Upper lobe of left lung (tissue), 6 donors: Measurements from ENCODE around the gene POLG. TPM values are rescaled to one million over a fixed set of nuclear protein-coding genes. Genes with fewer than 3 reads are reported as not detected.

ENCODE experiments used
- ATAC-seq, 2 donors: fragments of 200-7000 bp; cut with Tn5 transposase; one replicate each; pipeline ENCODE4 v1.9.1; 2022; ENCODE audit warnings: mild to moderate bottlenecking in 2 of 2, moderate library complexity in 2 of 2; ENCODE audit not compliant: low FRiP score in 2 of 2
- DNase-seq, 2 donors: peaks; one replicate each; pipeline ENCODE4 v3.0.0-alpha.2; 2019 to 2020
- H3K27ac ChIP-seq, 4 donors: fragments of 200-600 bp; sonication (generic); one replicate each; pipeline ENCODE4 v1.5.1; 2016 to 2019
- H3K27me3 ChIP-seq, 4 donors: fragments of 200-600 bp; sonication (generic); one replicate each; pipeline ENCODE4 v1.5.1; 2017 to 2019
- H3K36me3 ChIP-seq, 4 donors: fragments of 200-600 bp; sonication (generic); one replicate each; pipeline ENCODE4 v1.5.1; 2016 to 2019
- H3K4me1 ChIP-seq, 4 donors: fragments of 200-600 bp; sonication (generic); one replicate each; pipeline ENCODE4 v1.5.1; 2018 to 2019
- H3K4me3 ChIP-seq, 4 donors: fragments of 200-600 bp; sonication (generic); one replicate each; pipeline ENCODE4 v1.5.1; 2017 to 2019; ENCODE audit warnings: mild to moderate bottlenecking in 2 of 4, moderate library complexity in 1 of 4
- H3K9me3 ChIP-seq, 4 donors: fragments of 200-600 bp; sonication (generic); one replicate each; pipeline ENCODE4 v1.5.1; 2018 to 2019
- EP300 ChIP-seq, 4 donors: sonication (generic); formaldehyde crosslinking; IDR thresholded peaks; one replicate each; pipeline ENCODE4 v1.5.1; 2017; ENCODE audit warnings: antibody characterized with exemption in 4 of 4, control low read depth in 2 of 4
- POLR2A ChIP-seq, 4 donors: fragments of 450-650 bp; IDR thresholded peaks; one replicate each; pipeline ENCODE4 v1.5.1; 2016 to 2017; ENCODE audit warnings: antibody characterized with exemption in 4 of 4, mild to moderate bottlenecking in 2 of 4
- POLR2AphosphoS5 ChIP-seq, 2 donors: sonication (generic); formaldehyde crosslinking; IDR thresholded peaks; one replicate each; pipeline ENCODE4 v1.5.1; 2017; ENCODE audit warnings: antibody characterized with exemption in 2 of 2
- WGBS, 2 donors: methylation state at CpG; one replicate each; pipeline ENCODE4 v1.1.5; 2017 to 2018; 5-methylcytosine and 5-hydroxymethylcytosine counted together
- total RNA-seq, 6 donors: library from RNA; depleted of rRNA in 4 of 6; stranded (reverse); fragments of >200 nt in 4 of 6; gene quantifications; one replicate each; pipeline versions ENCODE4 v1.1.0 to v1.2.1, GENCODE V29; 2016 to 2021
- TF ChIP-seq, protein P1 (sequence below), 6 experiments: fragments of 450-650 bp in 4 of 6; fragments of 200-600 bp in 2 of 6; sonication (generic) in 2 of 6; IDR thresholded peaks; one replicate each; pipeline ENCODE4 v1.5.1; 2016 to 2019; ENCODE audit warnings: antibody characterized with exemption in 6 of 6
- donor health status: DM: no; HTN: no; CAD: no; lungs with moderate emphysema.
- donor health status: DM: no; HTN: yes; CAD: no; lungs with severe emphysema.

POLG gene
- total RNA-seq, 6 donors from 2014 or later = 58.3 to 185 (median 75.0) TPM

DNA sequence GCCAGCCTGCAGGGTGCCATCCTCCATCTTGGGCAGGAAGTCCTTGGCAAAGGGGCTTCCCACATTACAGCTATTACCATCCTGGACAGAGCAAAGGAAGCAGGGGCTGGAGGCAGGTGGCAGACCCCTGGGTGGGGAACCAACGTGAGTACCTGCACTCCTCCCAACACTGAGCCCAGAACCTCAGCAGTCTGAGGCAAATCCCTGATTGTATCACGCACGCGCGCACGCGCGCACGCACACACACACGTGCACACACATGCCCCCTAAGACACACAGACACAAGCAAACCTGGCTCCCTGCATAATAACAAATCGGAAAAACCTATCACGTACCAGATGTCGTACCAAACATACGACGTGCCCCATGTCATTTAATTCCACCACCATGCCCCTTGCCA lies 11.8 kb downstream of the POLG start:
- Histone ChIP-seq H3K4me3 (no peak overlapping the region), H3K27me3 (no peaks in the 10 kb centered on the region), H3K9me3 (no peaks in the 10 kb centered on the region), H3K36me3 (peaks cover 60 to 100% (median 97%) of the 10 kb centered on the region in 4 donors), H3K4me1 (no peaks in the 10 kb centered on the region), H3K27ac (no peak overlapping the region)
- 92% methylated on average over 15 of the region's 15 CpGs for WGBS, 2 donors
- TF ChIP-seq, protein P1, sequence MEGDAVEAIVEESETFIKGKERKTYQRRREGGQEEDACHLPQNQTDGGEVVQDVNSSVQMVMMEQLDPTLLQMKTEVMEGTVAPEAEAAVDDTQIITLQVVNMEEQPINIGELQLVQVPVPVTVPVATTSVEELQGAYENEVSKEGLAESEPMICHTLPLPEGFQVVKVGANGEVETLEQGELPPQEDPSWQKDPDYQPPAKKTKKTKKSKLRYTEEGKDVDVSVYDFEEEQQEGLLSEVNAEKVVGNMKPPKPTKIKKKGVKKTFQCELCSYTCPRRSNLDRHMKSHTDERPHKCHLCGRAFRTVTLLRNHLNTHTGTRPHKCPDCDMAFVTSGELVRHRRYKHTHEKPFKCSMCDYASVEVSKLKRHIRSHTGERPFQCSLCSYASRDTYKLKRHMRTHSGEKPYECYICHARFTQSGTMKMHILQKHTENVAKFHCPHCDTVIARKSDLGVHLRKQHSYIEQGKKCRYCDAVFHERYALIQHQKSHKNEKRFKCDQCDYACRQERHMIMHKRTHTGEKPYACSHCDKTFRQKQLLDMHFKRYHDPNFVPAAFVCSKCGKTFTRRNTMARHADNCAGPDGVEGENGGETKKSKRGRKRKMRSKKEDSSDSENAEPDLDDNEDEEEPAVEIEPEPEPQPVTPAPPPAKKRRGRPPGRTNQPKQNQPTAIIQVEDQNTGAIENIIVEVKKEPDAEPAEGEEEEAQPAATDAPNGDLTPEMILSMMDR (IDR thresholded peaks at IDR 0.05) = no peak
- TF ChIP-seq POLR2AphosphoS5 (IDR thresholded peaks at IDR 0.05) (no peak), POLR2A (IDR thresholded peaks at IDR 0.05) (no peak), EP300 (IDR thresholded peaks at IDR 0.05) (no peak)
- no peak for ATAC-seq
- DNase-seq = peak in 1 of 2 donors; percentile 71

DNA sequence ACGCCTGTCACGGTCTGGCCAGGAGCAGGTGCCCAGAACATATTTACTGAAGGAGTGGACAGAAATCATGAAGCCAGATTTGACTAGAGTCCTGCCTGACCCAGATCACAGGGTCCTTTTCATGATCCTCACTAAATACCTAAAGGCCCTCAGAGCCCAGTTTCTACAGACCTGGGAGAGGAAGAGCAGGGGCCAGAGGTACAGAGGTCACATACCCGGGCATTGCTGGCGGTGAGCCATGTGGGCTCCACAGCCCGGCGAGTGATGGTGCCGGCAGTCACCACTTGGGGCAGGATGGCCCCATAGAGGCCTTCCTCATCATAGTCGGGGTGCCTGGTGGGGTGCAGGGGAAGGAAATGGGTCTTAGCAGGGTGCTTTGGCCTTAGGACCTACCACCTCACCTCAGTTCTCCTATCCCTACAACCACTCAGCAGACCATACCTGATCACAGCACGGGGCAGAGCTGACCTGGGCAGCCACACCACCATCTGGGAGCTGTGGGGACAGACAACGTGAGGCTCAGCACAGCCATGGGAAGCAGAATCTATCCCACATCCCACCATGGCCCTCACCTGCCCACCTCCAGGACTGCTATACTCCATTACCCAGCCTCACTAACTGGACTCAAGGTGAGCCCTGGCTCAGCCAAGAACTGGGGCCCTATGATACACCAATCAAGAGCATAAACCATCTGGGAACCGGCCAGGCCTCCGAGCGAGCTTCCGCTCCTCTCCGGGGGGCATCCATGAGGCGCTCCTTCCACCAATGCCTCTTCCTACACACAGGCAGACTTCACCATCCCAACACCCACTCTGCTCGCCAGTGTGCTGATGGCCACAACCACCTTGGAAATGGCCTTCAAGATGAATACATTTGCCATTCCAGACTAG lies 12.9 kb downstream of the POLG start:
- no peak overlapping the region for H3K4me3 ChIP-seq
- H3K36me3 ChIP-seq = peaks cover 64 to 100% (median 97%) of the 10 kb centered on the region in 4 donors
- H3K27me3 ChIP-seq = no peaks in the 10 kb centered on the region
- 89% methylated on average over 12 to 16 of the region's 17 CpGs for WGBS, 2 donors
- DNase-seq (no peak), ATAC-seq (no peak)
- TF ChIP-seq POLR2AphosphoS5 (IDR thresholded peaks at IDR 0.05) (no peak), POLR2A (IDR thresholded peaks at IDR 0.05) (no peak), EP300 (IDR thresholded peaks at IDR 0.05) (no peak)
- TF ChIP-seq, protein P1 (IDR thresholded peaks at IDR 0.05) = no peak
- no peak overlapping the region for H3K27ac ChIP-seq
- H3K9me3 ChIP-seq = no peaks in the 10 kb centered on the region
- no peaks in the 10 kb centered on the region for H3K4me1 ChIP-seq

DNA sequence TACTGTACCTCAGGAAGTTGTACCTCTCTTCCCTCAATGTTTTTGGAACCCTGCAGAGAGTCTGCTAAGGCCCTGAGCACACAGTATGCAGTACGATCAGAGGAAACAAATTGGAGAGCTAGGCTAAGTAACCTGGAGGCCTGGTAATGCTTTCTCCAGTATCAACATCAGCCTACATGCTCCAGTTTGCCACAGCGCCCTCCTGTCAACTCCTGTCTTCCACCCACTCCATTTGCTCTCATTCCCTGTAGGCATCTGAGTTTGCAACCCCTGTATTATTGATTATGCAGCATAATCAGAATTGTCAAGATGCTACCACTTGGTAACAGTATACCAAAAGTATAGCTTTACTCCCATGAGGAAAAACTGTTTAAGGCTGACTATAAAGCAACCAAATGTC lies 14.4 kb downstream of the POLG start:
- ATAC-seq (no peak), DNase-seq (no peak)
- 81 to 93% methylated on average over 2 of the region's 2 CpGs for WGBS, 2 donors
- H3K36me3 ChIP-seq = peaks cover 60 to 100% (median 96%) of the 10 kb centered on the region in 4 donors
- H3K4me1 ChIP-seq = peaks cover 0 to 5% (median 2%) of the 10 kb centered on the region in 4 donors
- H3K9me3 ChIP-seq = no peaks in the 10 kb centered on the region
- no peaks in the 10 kb centered on the region for H3K27me3 ChIP-seq
- no peak overlapping the region for H3K4me3 ChIP-seq
- H3K27ac ChIP-seq = no peak overlapping the region
- TF ChIP-seq EP300 (IDR thresholded peaks at IDR 0.05) = no peak
- no peak for TF ChIP-seq POLR2A (IDR thresholded peaks at IDR 0.05)
- TF ChIP-seq, protein P1 (IDR thresholded peaks at IDR 0.05) = no peak
- no peak for TF ChIP-seq POLR2AphosphoS5 (IDR thresholded peaks at IDR 0.05)

DNA sequence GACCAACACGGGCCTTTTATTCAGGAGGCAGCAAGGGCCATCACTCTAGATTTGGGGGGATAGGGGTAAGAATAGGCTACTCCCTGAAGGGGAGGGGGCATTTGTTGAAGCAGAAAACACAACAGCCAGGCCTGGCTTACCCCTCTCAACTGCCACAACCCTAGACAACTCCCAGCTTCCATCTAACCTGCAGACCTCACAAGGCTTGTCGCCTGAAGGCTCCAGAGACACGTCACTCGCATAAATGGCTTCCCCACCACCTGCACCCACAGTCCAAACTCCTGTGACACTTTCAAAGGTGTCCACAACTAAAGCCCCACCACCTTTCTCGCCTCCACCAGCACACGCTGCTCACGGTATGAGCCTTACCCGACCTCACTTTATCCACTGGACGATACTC lies 14.9 kb downstream of the POLG start:
- H3K4me1 ChIP-seq = peaks cover 0 to 5% (median 2%) of the 10 kb centered on the region in 4 donors
- 90 to 95% methylated on average over 9 of the region's 9 CpGs for WGBS, 2 donors
- ATAC-seq = no peak

More for the DNA sequence above, 14.9 kb downstream of the POLG start:
- TF ChIP-seq POLR2AphosphoS5 (IDR thresholded peaks at IDR 0.05) (no peak), EP300 (IDR thresholded peaks at IDR 0.05) (no peak), POLR2A (IDR thresholded peaks at IDR 0.05) (no peak)
- TF ChIP-seq, protein P1 (IDR thresholded peaks at IDR 0.05) = no peak
- H3K9me3 ChIP-seq = no peaks in the 10 kb centered on the region
- no peak overlapping the region for H3K27ac ChIP-seq
- H3K27me3 ChIP-seq = no peaks in the 10 kb centered on the region
- no peak for DNase-seq
- H3K4me3 ChIP-seq = no peak overlapping the region
- H3K36me3 ChIP-seq = peaks cover 60 to 100% (median 96%) of the 10 kb centered on the region in 4 donors
